Hepatocyte (in vitro differentiated cells): ENCODE measurements around the gene SLC35A4. TPM values are rescaled to one million over a fixed set of nuclear protein-coding genes. Genes with fewer than 3 reads are reported as not detected.

ENCODE experiments used
- DNase-seq: peaks from one replicate; pipeline ENCODE4 v3.0.0-alpha.2; 2016; ENCODE audit warnings: low spot score
- H2AFZ ChIP-seq: fragments of 200-600 bp; sonication (generic); 2 replicates; pipeline ENCODE4 v1.6.0; 2016; ENCODE audit warnings: antibody characterized with exemption, mild to moderate bottlenecking
- H3K27ac ChIP-seq: fragments of 200-600 bp; sonication (generic); 2 replicates; pipeline ENCODE4 v1.5.1; 2016; ENCODE audit warnings: mild to moderate bottlenecking
- H3K27me3 ChIP-seq: fragments of 200-600 bp; sonication (generic); 2 replicates; pipeline ENCODE4 v1.6.1; 2016
- H3K36me3 ChIP-seq: fragments of 200-600 bp; sonication (generic); replicated peaks from 2 replicates; pipeline ENCODE4 v1.5.1; 2016; ENCODE audit warnings: low read depth; ENCODE audit not compliant: insufficient read depth
- H3K4me1 ChIP-seq: fragments of 200-600 bp; sonication (generic); 2 replicates; pipeline ENCODE4 v1.5.1; 2016; ENCODE audit warnings: mild to moderate bottlenecking, moderate library complexity; ENCODE audit not compliant: insufficient read depth
- H3K4me2 ChIP-seq: fragments of 200-600 bp; sonication (generic); 2 replicates; pipeline ENCODE4 v1.6.0; 2016
- H3K4me3 ChIP-seq: fragments of 200-600 bp; sonication (generic); 2 replicates; pipeline ENCODE4 v1.5.1; 2016; ENCODE audit warnings: mild to moderate bottlenecking
- H3K79me2 ChIP-seq: fragments of 200-600 bp; sonication (generic); 2 replicates; pipeline ENCODE4 v1.6.0; 2017; ENCODE audit warnings: mild to moderate bottlenecking
- H3K9me2 ChIP-seq: fragments of 200-600 bp; sonication (generic); replicated peaks from 2 replicates; pipeline ENCODE4 v1.6.0; 2017; ENCODE audit warnings: mild to moderate bottlenecking; ENCODE audit not compliant: insufficient read depth
- H3K9me3 ChIP-seq: fragments of 200-600 bp; sonication (generic); 2 replicates; pipeline ENCODE4 v1.5.1; 2016; ENCODE audit warnings: low read depth, mild to moderate bottlenecking
- H4K20me1 ChIP-seq: fragments of 200-600 bp; sonication (generic); 2 replicates; pipeline ENCODE4 v1.6.0; 2016; ENCODE audit warnings: mild to moderate bottlenecking; ENCODE audit not compliant: insufficient read depth, poor library complexity, severe bottlenecking
- CTCF ChIP-seq: fragments of 200-600 bp; sonication (generic); IDR thresholded peaks from 2 replicates; pipeline ENCODE4 v1.5.1; 2016; ENCODE audit warnings: antibody characterized with exemption, mild to moderate bottlenecking; ENCODE audit not compliant: poor library complexity
- EZH2 ChIP-seq: fragments of 200-600 bp; sonication (generic); IDR thresholded peaks from 2 replicates; pipeline ENCODE4 v1.6.1; 2016; ENCODE audit warnings: antibody characterized with exemption, mild to moderate bottlenecking, borderline replicate concordance
- EZH2phosphoT487 ChIP-seq: fragments of 200-600 bp; sonication (generic); IDR thresholded peaks from one replicate; pipeline ENCODE4 v1.6.1; 2018; ENCODE audit warnings: antibody characterized with exemption, mild to moderate bottlenecking, low read depth, moderate library complexity; ENCODE audit not compliant: unreplicated experiment, severe bottlenecking
- WGBS: methylation state at CpG from one replicate; pipeline ENCODE4 v1.1.6; 2016; ENCODE audit warnings: low lambda C conversion rate; ENCODE audit errors: missing lambda C conversion rate; 5-methylcytosine and 5-hydroxymethylcytosine counted together
- microRNA-seq: library from miRNA; unstranded; fragments of <30 nt; microRNA quantifications from one replicate; pipeline ENCODE4, GENCODE V29; 2017
- polyA plus RNA-seq: library from polyadenylated mRNA; unstranded; fragments of >200 nt; fragmentation: Nextera tagmentation; extraction: Ambion mirVana; gene quantifications from 2 replicates; pipeline ENCODE4 v1.2.1, GENCODE V29; 2016
- small RNA-seq: library from RNA; depleted of rRNA; stranded (forward); fragments of <200 nt; gene quantifications from one replicate; pipeline ENCODE3, GENCODE V24; 2014
- total RNA-seq: library from RNA; depleted of rRNA; stranded (reverse); fragments of >200 nt; gene quantifications from 2 replicates; pipeline ENCODE4 v1.2.3, GENCODE V29; 2014

The SLC35A4 gene
- total and polyA plus RNA-seq, 2 experiments from 2014 or later: 34.1 to 81.0 TPM

GRCh38 chr5:140609126-140609525, 44.5 kb downstream of the SLC35A4 start:
- TF ChIP-seq EZH2 (no peak), EZH2phosphoT487 (no peak), CTCF (no peak)
- 79% methylated on average over 4 of the region's 4 CpGs for WGBS

GRCh38 chr5:140611020-140611521, 46.4 kb downstream of the SLC35A4 start:
- Histone ChIP-seq H3K9me2 (no peaks in the 10 kb centered on the region), H3K9me3 (no peaks in the 10 kb centered on the region), H3K27me3 (no peaks in the 10 kb centered on the region), H4K20me1 (no peaks in the 10 kb centered on the region), H3K4me3 (no peak overlapping the region), H3K4me2 (no peak overlapping the region), H2AFZ (no peak overlapping the region), H3K27ac (no peak overlapping the region), H3K4me1 (no peaks in the 10 kb centered on the region), H3K79me2 (no peaks in the 10 kb centered on the region), H3K36me3 (no peaks in the 10 kb centered on the region)
- 52% methylated on average over 2 of the region's 2 CpGs for WGBS
- DNase-seq: no peak
- TF ChIP-seq EZH2phosphoT487 (no peak), CTCF (no peak), EZH2 (no peak)

More at GRCh38 chr5:140609126-140609525, 44.5 kb downstream of the SLC35A4 start:
- Histone ChIP-seq H3K36me3 (no peaks in the 10 kb centered on the region), H3K4me3 (no peak overlapping the region), H3K4me2 (no peak overlapping the region), H3K27ac (no peak overlapping the region), H3K9me3 (no peaks in the 10 kb centered on the region), H4K20me1 (no peaks in the 10 kb centered on the region), H3K79me2 (no peaks in the 10 kb centered on the region), H3K27me3 (no peaks in the 10 kb centered on the region), H2AFZ (no peak overlapping the region), H3K9me2 (no peaks in the 10 kb centered on the region), H3K4me1 (no peaks in the 10 kb centered on the region)
- DNase-seq: no peak

Small RNAs within 50 kb of the gene (microRNA-seq; reads per million reads assigned to microRNA genes)
- not detected for gene MIR6831

Small RNAs within 50 kb of the gene (small RNA-seq; reads per million reads assigned to genes)
- gene RF00279 (0.19 reads per million), gene RF00443 (not detected)

Other genes with a start within 250 kb of the SLC35A4 start
- gene HBEGF, start 218.2 kb upstream of the SLC35A4 start, total RNA-seq: 7.2 and 8.3 TPM in 2 replicates
- 6.7 and 7.9 TPM in 2 replicates for gene HBEGF, start 218.2 kb upstream of the SLC35A4 start, polyA plus RNA-seq
- gene SLC4A9, start 204.6 kb upstream of the SLC35A4 start, total RNA-seq: 0.07 TPM in 1 of 2 replicates, not detected in the other
- gene SLC4A9, start 204.6 kb upstream of the SLC35A4 start, polyA plus RNA-seq: 0.53 and 1.1 TPM in 2 replicates
- 70.7 and 78.9 TPM in 2 replicates for gene ANKHD1, start 163.0 kb upstream of the SLC35A4 start, total RNA-seq
- gene ANKHD1, start 163.0 kb upstream of the SLC35A4 start, polyA plus RNA-seq: 53.6 and 84.4 TPM in 2 replicates
- 2.7 and 3.5 TPM in 2 replicates for gene EIF4EBP3, start 17.2 kb upstream of the SLC35A4 start, total RNA-seq
- 6.6 and 6.9 TPM in 2 replicates for gene EIF4EBP3, start 17.2 kb upstream of the SLC35A4 start, polyA plus RNA-seq
- 24.4 and 26.5 TPM in 2 replicates for gene SRA1, start 7.4 kb upstream of the SLC35A4 start, total RNA-seq
- 66.4 and 66.6 TPM in 2 replicates for gene SRA1, start 7.4 kb upstream of the SLC35A4 start, polyA plus RNA-seq
- gene APBB3, start 230 bp upstream of the SLC35A4 start, total RNA-seq: 19.5 and 21.0 TPM in 2 replicates
- 41.5 and 51.5 TPM in 2 replicates for gene APBB3, start 230 bp upstream of the SLC35A4 start, polyA plus RNA-seq
- 0.84 and 2.3 TPM in 2 replicates for gene CD14, start 68.3 kb downstream of the SLC35A4 start, total RNA-seq
- 0.45 and 1.9 TPM in 2 replicates for gene CD14, start 68.3 kb downstream of the SLC35A4 start, polyA plus RNA-seq
- 10.0 and 25.8 TPM in 2 replicates for gene TMCO6, start 74.6 kb downstream of the SLC35A4 start, total RNA-seq
- gene TMCO6, start 74.6 kb downstream of the SLC35A4 start, polyA plus RNA-seq: 9.3 and 13.1 TPM in 2 replicates
- 82.7 and 82.9 TPM in 2 replicates for gene NDUFA2, start 82.8 kb downstream of the SLC35A4 start, total RNA-seq
- gene NDUFA2, start 82.8 kb downstream of the SLC35A4 start, polyA plus RNA-seq: 161 and 182 TPM in 2 replicates
- 68.7 and 72.2 TPM in 2 replicates for gene IK, start 83.0 kb downstream of the SLC35A4 start, total RNA-seq
- 75.0 and 83.2 TPM in 2 replicates for gene IK, start 83.0 kb downstream of the SLC35A4 start, polyA plus RNA-seq
- gene WDR55, start 100.1 kb downstream of the SLC35A4 start, total RNA-seq: 21.2 and 21.4 TPM in 2 replicates
- gene WDR55, start 100.1 kb downstream of the SLC35A4 start, polyA plus RNA-seq: 23.0 and 25.6 TPM in 2 replicates
- 0.36 and 1.3 TPM in 2 replicates for gene DND1, start 108.7 kb downstream of the SLC35A4 start, total RNA-seq
- gene DND1, start 108.7 kb downstream of the SLC35A4 start, polyA plus RNA-seq: 0.52 and 0.85 TPM in 2 replicates
- 40.0 and 41.1 TPM in 2 replicates for gene HARS1, start 126.5 kb downstream of the SLC35A4 start, total RNA-seq
- 56.6 and 58.8 TPM in 2 replicates for gene HARS1, start 126.5 kb downstream of the SLC35A4 start, polyA plus RNA-seq
- 22.8 and 26.9 TPM in 2 replicates for gene HARS2, start 126.6 kb downstream of the SLC35A4 start, total RNA-seq
- gene HARS2, start 126.6 kb downstream of the SLC35A4 start, polyA plus RNA-seq: 28.6 and 32.3 TPM in 2 replicates
- gene ZMAT2, start 135.6 kb downstream of the SLC35A4 start, total RNA-seq: 37.7 and 40.9 TPM in 2 replicates
- 29.5 and 47.6 TPM in 2 replicates for gene ZMAT2, start 135.6 kb downstream of the SLC35A4 start, polyA plus RNA-seq
- gene PCDHA1, start 221.3 kb downstream of the SLC35A4 start, total RNA-seq: 0.04 TPM in 1 of 2 replicates, not detected in the other
- not detected in 2 replicates for gene PCDHA1, start 221.3 kb downstream of the SLC35A4 start, polyA plus RNA-seq
- 2.3 and 3.9 TPM in 2 replicates for gene PCDHA2, start 230.0 kb downstream of the SLC35A4 start, total RNA-seq
- 2.0 and 2.6 TPM in 2 replicates for gene PCDHA2, start 230.0 kb downstream of the SLC35A4 start, polyA plus RNA-seq
- 0.84 and 1.1 TPM in 2 replicates for gene PCDHA3, start 236.2 kb downstream of the SLC35A4 start, total RNA-seq
- gene PCDHA3, start 236.2 kb downstream of the SLC35A4 start, polyA plus RNA-seq: 0.12 and 0.49 TPM in 2 replicates
- gene PCDHA4, start 242.2 kb downstream of the SLC35A4 start, total RNA-seq: 25.2 and 30.0 TPM in 2 replicates
- 9.1 and 12.3 TPM in 2 replicates for gene PCDHA4, start 242.2 kb downstream of the SLC35A4 start, polyA plus RNA-seq